ENCODE data around the gene BRD3OS.

- TF ChIP-seq CTCF (IDR thresholded peaks at IDR 0.05) (no peak), POLR2A (IDR thresholded peaks at IDR 0.05) (no peak)
Measured at GRCh38 chr9:134051319-134051718, 26.0 kb downstream of the BRD3OS start.

Data from breast epithelium (tissue), 3 donors.